T47D (cell line): ENCODE data around the gene PPP5C.
"Not testable (repeated sequence)": the region's sequence is repeated elsewhere in the genome, so short reads cannot be mapped to it uniquely, and the experiment has no call there.

Experiments
- DNase-seq, 2 experiments: peaks; one replicate each; pipeline versions ENCODE4 v3.0.0 to v3.0.0-alpha.2; 2011 to 2012; ENCODE audit warnings: low read depth in 1 of 2, low spot score in 1 of 2
- JUND ChIP-seq: IDR thresholded peaks from 2 replicates; pipeline ENCODE4 v1.6.1; 2012; ENCODE audit warnings: low read depth
- in situ Hi-C: cut with HindIII; loops from 2 replicates; pipeline ENCODE4 v1.10.0; 2016; ENCODE audit warnings: low sequenced_read_pairs, low pct_unique_long_range_greater_than_20kb

PPP5C gene, protein sequence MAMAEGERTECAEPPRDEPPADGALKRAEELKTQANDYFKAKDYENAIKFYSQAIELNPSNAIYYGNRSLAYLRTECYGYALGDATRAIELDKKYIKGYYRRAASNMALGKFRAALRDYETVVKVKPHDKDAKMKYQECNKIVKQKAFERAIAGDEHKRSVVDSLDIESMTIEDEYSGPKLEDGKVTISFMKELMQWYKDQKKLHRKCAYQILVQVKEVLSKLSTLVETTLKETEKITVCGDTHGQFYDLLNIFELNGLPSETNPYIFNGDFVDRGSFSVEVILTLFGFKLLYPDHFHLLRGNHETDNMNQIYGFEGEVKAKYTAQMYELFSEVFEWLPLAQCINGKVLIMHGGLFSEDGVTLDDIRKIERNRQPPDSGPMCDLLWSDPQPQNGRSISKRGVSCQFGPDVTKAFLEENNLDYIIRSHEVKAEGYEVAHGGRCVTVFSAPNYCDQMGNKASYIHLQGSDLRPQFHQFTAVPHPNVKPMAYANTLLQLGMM

DNA sequence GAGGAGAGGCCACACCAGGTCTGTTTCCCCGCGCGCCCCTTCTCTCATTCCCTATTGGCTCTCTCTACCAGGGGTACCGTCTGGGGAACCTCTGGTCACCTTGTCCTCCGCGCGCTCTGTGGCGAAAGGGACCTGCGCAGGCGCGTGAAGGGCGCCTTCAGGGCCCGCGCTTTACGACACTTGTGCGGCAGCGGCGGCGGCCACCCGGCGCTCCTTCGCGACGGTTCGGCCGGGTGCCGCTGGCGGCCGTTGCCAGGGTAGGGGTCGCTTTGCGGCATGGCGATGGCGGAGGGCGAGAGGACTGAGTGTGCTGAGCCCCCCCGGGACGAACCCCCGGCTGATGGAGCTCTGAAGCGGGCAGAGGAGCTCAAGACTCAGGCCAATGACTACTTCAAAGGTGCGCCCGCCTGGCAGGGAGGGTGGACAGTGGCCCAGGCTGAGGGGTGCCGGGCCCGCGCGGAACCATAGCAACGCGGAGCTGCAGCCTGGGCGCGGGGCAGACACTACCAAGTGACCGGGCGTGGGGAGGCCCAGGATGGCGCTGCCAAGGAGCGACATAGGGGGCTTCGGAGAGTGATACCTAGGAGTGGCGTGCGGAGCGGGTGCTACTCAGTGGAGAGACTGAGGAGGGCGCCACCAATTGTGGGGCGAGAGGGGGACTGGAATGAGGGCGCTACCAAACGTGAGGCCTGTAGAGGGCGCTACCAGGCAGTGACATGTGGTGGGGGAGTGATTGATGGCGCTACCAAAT is at the start of gene PPP5C:
Gene PPP5C (plus strand): TSS at position 267 of the 751 bp plus-strand sequence. CDS start 10 bp downstream, at position 277.
- in situ Hi-C loops, result no loop called here
- no peak for TF ChIP-seq JUND
- DNase-seq, result peak; percentile 94

DNA sequence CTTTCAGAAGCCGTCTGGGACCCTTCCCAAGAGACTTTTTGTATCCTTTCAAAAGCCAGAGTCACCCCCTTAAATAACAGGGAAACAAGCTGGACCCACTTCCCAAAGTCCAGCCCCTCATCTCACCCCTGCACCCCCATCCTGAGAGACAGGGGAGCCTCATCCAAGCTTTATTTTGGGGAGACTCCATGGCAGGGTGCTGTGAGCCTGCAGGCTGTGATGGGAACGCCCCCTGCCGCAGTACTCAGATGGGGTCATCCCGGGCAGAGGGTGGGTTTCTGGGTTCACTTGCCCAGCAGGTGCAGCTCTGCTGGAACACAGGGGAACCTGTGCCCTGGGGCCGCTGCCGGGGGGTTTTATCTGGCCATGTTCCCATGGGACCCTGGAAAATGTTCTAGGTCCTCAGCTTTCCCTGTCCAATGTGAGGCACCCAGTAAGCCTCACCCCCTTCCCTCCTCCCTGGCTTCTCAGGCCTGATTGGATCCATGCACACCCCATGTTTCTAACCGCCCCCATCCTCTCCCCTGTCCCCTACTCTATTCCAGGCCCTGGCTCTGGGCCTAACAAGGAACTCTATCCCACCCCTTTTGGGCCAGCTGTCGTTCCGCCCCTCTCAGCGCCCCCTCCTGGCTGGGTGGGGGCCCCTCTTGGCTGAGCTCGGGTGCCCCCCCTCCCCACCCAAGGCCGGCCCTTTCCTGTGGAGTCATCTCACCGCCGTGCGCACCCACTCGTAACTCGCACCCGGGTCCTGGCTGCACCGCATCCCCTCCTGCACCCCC is 49.0 kb upstream of the PPP5C start:
- no peak for TF ChIP-seq JUND
- DNase-seq, result no peak
- in situ Hi-C loops, result no loop called here

DNA sequence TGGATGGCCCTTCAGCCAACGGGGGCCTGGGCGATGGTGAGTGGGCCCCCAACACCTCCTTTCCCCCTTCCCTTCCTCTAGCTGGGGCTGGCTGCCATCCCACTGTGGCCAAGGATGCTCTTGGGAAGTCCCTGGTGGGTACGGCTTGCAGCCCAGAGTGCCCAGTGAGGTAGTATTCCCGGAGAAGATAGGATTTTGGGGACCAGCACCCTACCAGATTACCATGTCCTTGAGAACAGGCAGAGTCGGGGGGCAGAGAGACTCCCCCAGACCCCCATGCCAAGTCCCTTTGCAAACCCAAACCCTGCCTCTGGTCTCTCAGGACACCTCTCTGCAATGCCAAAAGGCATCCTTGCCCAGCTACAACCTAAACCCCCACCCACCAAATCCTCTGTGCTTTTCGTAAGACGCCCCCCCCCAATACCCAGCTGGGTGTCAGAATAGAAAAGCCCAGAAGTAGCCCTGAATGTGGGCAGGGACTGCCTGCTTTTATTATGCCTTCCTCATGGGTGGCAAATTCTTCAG is 48.3 kb upstream of the PPP5C start:
- in situ Hi-C loops, result no loop called here
- no peak for TF ChIP-seq JUND
- DNase-seq, result no peak

- TF ChIP-seq JUND, result no peak
- in situ Hi-C loops, result no loop called here
- DNase-seq, result peak; percentile 72 to 75
Observed at GRCh38 chr19:46299004-46299509, 47.8 kb upstream of the PPP5C start.

- DNase-seq, result no peak
- in situ Hi-C loops, result no loop called here
- TF ChIP-seq JUND, result no peak
Observed at GRCh38 chr19:46299695-46300094, 47.2 kb upstream of the PPP5C start.

DNA sequence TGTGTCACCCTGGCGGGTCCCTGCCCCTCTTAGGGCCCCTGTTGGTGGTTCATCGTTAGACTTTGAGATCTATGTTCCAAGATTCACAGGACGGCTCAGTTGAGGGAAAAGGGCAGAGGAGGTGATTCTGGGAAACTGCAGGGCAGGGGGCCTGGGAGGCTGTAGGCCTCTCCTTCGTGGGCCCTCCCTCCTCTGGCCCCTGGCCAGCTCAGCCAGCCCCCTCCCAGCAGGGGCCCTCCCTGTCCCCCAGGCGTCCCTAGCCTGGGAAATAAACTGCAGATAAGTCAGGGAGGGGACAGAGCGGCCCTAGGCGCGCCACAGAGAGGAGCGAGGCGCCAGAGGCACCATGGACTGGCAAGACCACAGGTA is 43.6 kb upstream of the PPP5C start:
- no peak for DNase-seq
- TF ChIP-seq JUND, result no peak
- in situ Hi-C loops, result no loop called here

- in situ Hi-C loops, result no loop called here
- no peak for TF ChIP-seq JUND
- DNase-seq, result peak; percentile 84 to 96
Observed at GRCh38 chr19:46303691-46304397, 43.0 kb upstream of the PPP5C start.

DNA sequence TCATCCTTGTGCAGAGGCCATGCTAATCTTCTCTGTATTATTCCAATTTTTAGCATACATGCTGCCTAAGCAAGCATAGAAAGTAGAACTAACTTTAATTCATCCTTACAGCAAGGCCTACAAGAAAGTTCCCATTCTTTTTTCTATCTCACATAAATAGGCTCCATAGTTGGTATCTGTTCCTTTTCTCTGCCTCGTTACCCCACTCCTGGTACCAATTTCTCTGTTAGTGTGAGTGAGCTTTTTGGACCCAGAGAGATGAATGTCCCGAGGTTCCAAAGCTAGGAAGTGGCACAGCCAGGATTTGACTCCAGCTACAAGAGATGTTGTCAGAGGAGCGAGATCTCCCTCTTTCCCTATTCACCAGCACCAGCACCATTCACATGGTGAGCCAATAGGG is 40.4 kb upstream of the PPP5C start:
- in situ Hi-C loops, result no loop called here
- DNase-seq, result no peak
- no peak for TF ChIP-seq JUND

GRCh38 chr19:46308510-46308909 is 38.4 kb upstream of the PPP5C start:
- in situ Hi-C loops, result no loop called here
- no peak for TF ChIP-seq JUND
- no peak for DNase-seq

DNA sequence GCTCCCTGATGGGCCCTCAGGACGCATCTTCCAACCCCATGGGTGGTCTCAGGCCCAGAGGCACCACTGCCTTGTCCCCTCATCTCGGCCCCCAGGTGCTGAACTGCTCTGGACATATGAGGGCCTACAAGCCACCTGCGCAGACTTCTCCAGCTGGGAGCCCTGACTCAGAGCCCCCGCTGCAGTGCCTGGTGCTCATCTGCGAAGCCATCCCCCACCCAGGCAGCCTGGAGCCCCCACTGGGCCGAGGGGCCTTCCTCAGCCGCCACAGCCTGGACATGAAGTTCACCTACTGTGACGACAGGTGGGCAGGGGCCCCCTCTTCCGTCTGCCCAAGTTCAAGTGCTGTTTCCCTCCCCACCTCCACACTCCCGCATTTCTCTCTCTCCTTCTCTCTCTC is 37.8 kb upstream of the PPP5C start:
- in situ Hi-C loops, result no loop called here
- TF ChIP-seq JUND, result no peak
- no peak for DNase-seq

- in situ Hi-C loops, result no loop called here
- DNase-seq, result no peak
- no peak for TF ChIP-seq JUND
Observed at GRCh38 chr19:46311444-46311843, 35.4 kb upstream of the PPP5C start.

DNA sequence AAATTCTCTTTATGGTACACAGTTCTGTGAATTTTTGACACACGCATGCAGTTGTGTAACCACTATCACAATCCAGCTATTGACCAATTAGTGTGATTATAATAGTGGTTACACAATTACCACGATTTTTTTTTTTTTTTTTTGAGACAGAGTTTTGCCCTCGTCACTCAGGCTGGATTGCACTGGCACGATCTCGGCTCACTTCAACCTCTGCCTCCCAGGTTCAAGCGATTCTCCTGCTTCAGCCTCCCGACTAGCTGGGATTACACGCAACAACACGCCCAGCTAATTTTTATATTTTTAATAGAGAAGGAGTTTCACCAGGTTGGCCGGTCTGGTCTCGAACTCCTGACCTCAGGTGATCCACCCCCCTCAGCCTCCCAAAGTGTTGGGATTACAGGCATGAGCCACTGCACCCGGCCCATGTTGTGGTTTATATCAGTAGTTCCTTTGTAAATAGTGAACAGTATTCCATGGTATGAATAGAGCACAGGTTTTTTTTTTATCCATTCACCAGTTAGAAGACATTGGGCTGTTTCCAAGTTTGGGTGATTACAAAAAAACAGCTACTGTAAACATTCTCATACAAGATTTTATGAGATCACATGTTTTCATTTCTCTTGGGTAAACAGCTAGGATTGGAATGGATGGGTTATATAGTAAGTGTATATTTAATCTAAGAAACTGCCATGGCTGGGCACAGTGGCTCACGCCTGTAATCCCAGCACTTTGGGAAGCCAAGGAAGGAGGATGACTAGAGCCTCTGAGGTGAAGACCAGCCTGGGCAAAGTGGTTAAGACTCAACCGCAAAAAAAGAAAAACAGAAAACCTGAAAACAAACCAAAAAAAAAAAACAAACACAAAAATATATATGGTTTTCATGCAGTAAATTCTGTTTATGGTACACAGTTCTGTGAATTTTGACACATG is 33.1 kb upstream of the PPP5C start:
- in situ Hi-C loops, result not testable (repeated sequence)

More for the DNA sequence above, 33.1 kb upstream of the PPP5C start:
- DNase-seq, result not testable (repeated sequence)
